OCI-LY3 (cell line): Measurements from ENCODE around the gene ST14.

Source experiments
- EZH2phosphoT487 ChIP-seq: fragments of 200-600 bp; shearing (Covaris generic); IDR thresholded peaks from 2 replicates; pipeline ENCODE4 v1.6.1; 2018; ENCODE audit warnings: antibody characterized with exemption, mixed run types, low read depth
- TF ChIP-seq, protein P1 (sequence below): fragments of 200-600, 300-600 bp; sonication (generic); IDR thresholded peaks from 2 replicates; pipeline ENCODE4 v1.5.1; 2014; ENCODE audit warnings: antibody characterized with exemption, low read length, low read depth

DNA sequence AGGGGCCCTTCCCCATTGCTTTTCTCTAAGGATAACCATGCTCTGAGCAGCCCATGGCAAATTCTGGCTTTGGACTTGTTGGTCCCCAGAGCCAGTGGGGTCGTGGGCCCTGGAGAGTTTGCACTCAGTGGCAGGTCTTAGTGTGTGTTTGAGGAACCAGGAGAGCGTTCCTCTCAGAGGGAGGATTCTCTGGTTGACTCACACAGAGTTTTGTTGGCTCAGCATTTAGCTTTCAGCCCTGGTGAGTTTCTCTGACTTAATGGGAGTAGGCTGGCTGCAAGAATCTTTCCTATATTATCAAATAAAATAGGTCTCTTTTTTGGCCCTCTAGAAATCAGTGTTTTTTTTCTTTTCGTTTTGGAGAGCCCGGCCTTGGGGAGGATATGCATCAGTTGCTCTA, 20.9 kb downstream of the ST14 start:
- TF ChIP-seq EZH2phosphoT487: no peak
- TF ChIP-seq, protein P1, sequence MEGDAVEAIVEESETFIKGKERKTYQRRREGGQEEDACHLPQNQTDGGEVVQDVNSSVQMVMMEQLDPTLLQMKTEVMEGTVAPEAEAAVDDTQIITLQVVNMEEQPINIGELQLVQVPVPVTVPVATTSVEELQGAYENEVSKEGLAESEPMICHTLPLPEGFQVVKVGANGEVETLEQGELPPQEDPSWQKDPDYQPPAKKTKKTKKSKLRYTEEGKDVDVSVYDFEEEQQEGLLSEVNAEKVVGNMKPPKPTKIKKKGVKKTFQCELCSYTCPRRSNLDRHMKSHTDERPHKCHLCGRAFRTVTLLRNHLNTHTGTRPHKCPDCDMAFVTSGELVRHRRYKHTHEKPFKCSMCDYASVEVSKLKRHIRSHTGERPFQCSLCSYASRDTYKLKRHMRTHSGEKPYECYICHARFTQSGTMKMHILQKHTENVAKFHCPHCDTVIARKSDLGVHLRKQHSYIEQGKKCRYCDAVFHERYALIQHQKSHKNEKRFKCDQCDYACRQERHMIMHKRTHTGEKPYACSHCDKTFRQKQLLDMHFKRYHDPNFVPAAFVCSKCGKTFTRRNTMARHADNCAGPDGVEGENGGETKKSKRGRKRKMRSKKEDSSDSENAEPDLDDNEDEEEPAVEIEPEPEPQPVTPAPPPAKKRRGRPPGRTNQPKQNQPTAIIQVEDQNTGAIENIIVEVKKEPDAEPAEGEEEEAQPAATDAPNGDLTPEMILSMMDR: no peak
